ENCODE data around the gene TRAPPC10.

Gene TRAPPC10

GRCh38 chr21:43995521-43996105, 16.5 kb upstream of the TRAPPC10 start:
- no peak for DNase-seq
- in situ Hi-C loops (cut with HindIII; ENCODE audit: low pct_ligation_motif_present, low pct_unique_long_range_greater_than_20kb, low sequenced_read_pairs): no loop called here

GRCh38 chr21:43997766-43998742, 14.1 kb upstream of the TRAPPC10 start:
- in situ Hi-C loops (cut with HindIII; ENCODE audit: low pct_ligation_motif_present, low pct_unique_long_range_greater_than_20kb, low sequenced_read_pairs): no loop called here
- no peak for DNase-seq

- DNase-seq: no peak
- in situ Hi-C loops (cut with HindIII; ENCODE audit: low pct_ligation_motif_present, low pct_unique_long_range_greater_than_20kb, low sequenced_read_pairs): no loop called here
Observed at GRCh38 chr21:44000360-44000759, 11.7 kb upstream of the TRAPPC10 start.

- DNase-seq: no peak
- in situ Hi-C loops (cut with HindIII; ENCODE audit: low pct_ligation_motif_present, low pct_unique_long_range_greater_than_20kb, low sequenced_read_pairs): no loop called here
Observed at GRCh38 chr21:44002511-44002910, 9.6 kb upstream of the TRAPPC10 start.

- in situ Hi-C loops (cut with HindIII; ENCODE audit: low pct_ligation_motif_present, low pct_unique_long_range_greater_than_20kb, low sequenced_read_pairs): no loop called here
Observed at GRCh38 chr21:44003307-44003966, 8.7 kb upstream of the TRAPPC10 start.

GRCh38 chr21:44005071-44005470, 7.0 kb upstream of the TRAPPC10 start:
- in situ Hi-C loops (cut with HindIII; ENCODE audit: low pct_ligation_motif_present, low pct_unique_long_range_greater_than_20kb, low sequenced_read_pairs): no loop called here
- DNase-seq: no peak

More at GRCh38 chr21:44003307-44003966, 8.7 kb upstream of the TRAPPC10 start:
- DNase-seq: no peak

GRCh38 chr21:44005593-44005992, 6.5 kb upstream of the TRAPPC10 start:
- in situ Hi-C loops (cut with HindIII; ENCODE audit: low pct_ligation_motif_present, low pct_unique_long_range_greater_than_20kb, low sequenced_read_pairs): no loop called here
- no peak for DNase-seq

- in situ Hi-C loops (cut with HindIII; ENCODE audit: low pct_ligation_motif_present, low pct_unique_long_range_greater_than_20kb, low sequenced_read_pairs): no loop called here
- DNase-seq: peak; percentile 54
Observed at GRCh38 chr21:44006017-44006619, 6.0 kb upstream of the TRAPPC10 start.

GRCh38 chr21:44006656-44007055, 5.5 kb upstream of the TRAPPC10 start:
- peak; percentile 16 for DNase-seq
- in situ Hi-C loops (cut with HindIII; ENCODE audit: low pct_ligation_motif_present, low pct_unique_long_range_greater_than_20kb, low sequenced_read_pairs): no loop called here

- DNase-seq: no peak
- in situ Hi-C loops (cut with HindIII; ENCODE audit: low pct_ligation_motif_present, low pct_unique_long_range_greater_than_20kb, low sequenced_read_pairs): no loop called here
Observed at GRCh38 chr21:44010429-44010828, 1.7 kb upstream of the TRAPPC10 start.

GRCh38 chr21:44011123-44011522, 986 bp upstream of the TRAPPC10 start:
- no peak for DNase-seq
- in situ Hi-C loops (cut with HindIII; ENCODE audit: low pct_ligation_motif_present, low pct_unique_long_range_greater_than_20kb, low sequenced_read_pairs): no loop called here

- DNase-seq: peak; percentile 25
- in situ Hi-C loops (cut with HindIII; ENCODE audit: low pct_ligation_motif_present, low pct_unique_long_range_greater_than_20kb, low sequenced_read_pairs): no loop called here
Observed at GRCh38 chr21:44012474-44013379, 618 bp downstream of the TRAPPC10 start.

GRCh38 chr21:44013380-44014088, 1.4 kb downstream of the TRAPPC10 start:
- peak; percentile 18 for DNase-seq
- in situ Hi-C loops (cut with HindIII; ENCODE audit: low pct_ligation_motif_present, low pct_unique_long_range_greater_than_20kb, low sequenced_read_pairs): no loop called here

GRCh38 chr21:44017601-44018000, 5.5 kb downstream of the TRAPPC10 start:
- in situ Hi-C loops (cut with HindIII; ENCODE audit: low pct_ligation_motif_present, low pct_unique_long_range_greater_than_20kb, low sequenced_read_pairs): no loop called here
- no peak for DNase-seq

GRCh38 chr21:44018127-44018526, 6.0 kb downstream of the TRAPPC10 start:
- in situ Hi-C loops (cut with HindIII; ENCODE audit: low pct_ligation_motif_present, low pct_unique_long_range_greater_than_20kb, low sequenced_read_pairs): no loop called here
- DNase-seq: no peak

- in situ Hi-C loops (cut with HindIII; ENCODE audit: low pct_ligation_motif_present, low pct_unique_long_range_greater_than_20kb, low sequenced_read_pairs): no loop called here
- no peak for DNase-seq
Observed at GRCh38 chr21:44018813-44019567, 6.9 kb downstream of the TRAPPC10 start.

GRCh38 chr21:44019568-44019958, 7.5 kb downstream of the TRAPPC10 start:
- no peak for DNase-seq
- in situ Hi-C loops (cut with HindIII; ENCODE audit: low pct_ligation_motif_present, low pct_unique_long_range_greater_than_20kb, low sequenced_read_pairs): no loop called here
